WTC11 (cell line): ENCODE measurements around the gene CCDC93. TPM values are rescaled to one million over a fixed set of nuclear protein-coding genes. Genes with fewer than 3 reads are reported as not detected.

ENCODE experiments used
- ATAC-seq: fragments of 200-7000 bp; cut with Tn5 transposase; 2 replicates; pipeline ENCODE4 v1.10.0; 2021; ENCODE audit warnings: mild to moderate bottlenecking, moderate library complexity
- CTCF ChIA-PET: fragments of 300-600 bp; sonication (Branson Sonifier 250); formaldehyde crosslinking; loops from one replicate; lab custom pipeline; 2021; ENCODE audit warnings: antibody characterized with exemption; lab: Charles Lee
- POLR2A ChIA-PET: fragments of 350-600 bp; sonication (Branson Sonifier 250); formaldehyde crosslinking; loops from one replicate; lab custom pipeline; 2021; ENCODE audit warnings: antibody characterized with exemption; lab: Charles Lee
- DNase-seq: peaks from one replicate; pipeline ENCODE4 v3.0.0; 2021; ENCODE audit warnings: low spot score
- H3K27ac Mint-ChIP-seq: 2 replicates; pipeline ENCODE4 v1.8.0; 2021; ENCODE audit warnings: mixed read lengths
- H3K27me3 Mint-ChIP-seq: 2 replicates; pipeline ENCODE4 v1.8.0; 2021; ENCODE audit warnings: low read depth, mild to moderate bottlenecking, moderate library complexity, mixed read lengths
- H3K36me3 Mint-ChIP-seq: 2 replicates; pipeline ENCODE4 v1.8.0; 2021; ENCODE audit warnings: mixed read lengths
- H3K4me1 Mint-ChIP-seq: 2 replicates; pipeline ENCODE4 v1.8.0; 2022; ENCODE audit warnings: mixed read lengths
- H3K4me3 Mint-ChIP-seq: 2 replicates; pipeline ENCODE4 v1.8.0; 2021; ENCODE audit warnings: mild to moderate bottlenecking, moderate library complexity, mixed read lengths
- H3K9me3 Mint-ChIP-seq: 2 replicates; pipeline ENCODE4 v1.8.0; 2021; ENCODE audit warnings: mixed read lengths
- CBFB ChIP-seq: sonication (generic); formaldehyde crosslinking; IDR thresholded peaks from 2 replicates; pipeline ENCODE4 v1.8.1; 2022; ENCODE audit warnings: mild to moderate bottlenecking, low read depth, missing genetic modification reagents
- ELF4 ChIP-seq: sonication (generic); formaldehyde crosslinking; IDR thresholded peaks from 2 replicates; pipeline ENCODE4 v1.8.1; 2022; ENCODE audit warnings: low read depth, mild to moderate bottlenecking, moderate library complexity, missing genetic modification reagents
- ETV6 ChIP-seq: sonication (generic); formaldehyde crosslinking; IDR thresholded peaks from 2 replicates; pipeline ENCODE4 v1.8.1; 2022; ENCODE audit warnings: mild to moderate bottlenecking, missing genetic modification reagents
- JUN ChIP-seq: sonication (generic); formaldehyde crosslinking; IDR thresholded peaks from 2 replicates; pipeline ENCODE4 v1.8.0; 2023; ENCODE audit warnings: mild to moderate bottlenecking, missing genetic modification reagents
- NFYB ChIP-seq: sonication (generic); formaldehyde crosslinking; conservative IDR thresholded peaks from 2 replicates; pipeline ENCODE4 v1.8.0; 2022; ENCODE audit warnings: low read depth, missing genetic modification reagents
- PRRX2 ChIP-seq: fragments of 250-450 bp; sonication (Bioruptor Pico); IDR thresholded peaks from 2 replicates; pipeline ENCODE4 v1.8.0; 2021; ENCODE audit warnings: mild to moderate bottlenecking
- SOX15 ChIP-seq: fragments of 250-450 bp; sonication (Bioruptor Pico); IDR thresholded peaks from 2 replicates; pipeline ENCODE4 v1.9.0; 2021; ENCODE audit warnings: mild to moderate bottlenecking
- SP1 ChIP-seq: sonication (generic); formaldehyde crosslinking; conservative IDR thresholded peaks from 2 replicates; pipeline ENCODE4 v1.8.1; 2022; ENCODE audit warnings: missing genetic modification reagents
- TEAD1 ChIP-seq: sonication (generic); formaldehyde crosslinking; IDR thresholded peaks from 2 replicates; pipeline ENCODE4 v1.8.0; 2022; ENCODE audit warnings: mild to moderate bottlenecking, missing genetic modification reagents
- ZNF263 ChIP-seq: sonication (generic); formaldehyde crosslinking; IDR thresholded peaks from 2 replicates; pipeline ENCODE4 v1.8.1; 2022; ENCODE audit warnings: low read depth, mild to moderate bottlenecking, moderate library complexity, missing genetic modification reagents
- ZNF423 ChIP-seq: fragments of 250-450 bp; sonication (Bioruptor Pico); IDR thresholded peaks from 2 replicates; pipeline ENCODE4 v2.1.2; 2022; ENCODE audit warnings: mild to moderate bottlenecking, moderate library complexity
- total RNA-seq: library from RNA; stranded (reverse); gene quantifications from 3 replicates; pipeline ENCODE4 v1.2.3, GENCODE V29; 2021
- TF ChIP-seq, protein P1 (sequence below): fragments of 250-450 bp; sonication (Bioruptor Pico); IDR thresholded peaks from 2 replicates; pipeline ENCODE4 v1.9.0; 2021; ENCODE audit warnings: mild to moderate bottlenecking
- TF ChIP-seq, protein P2 (sequence below): sonication (generic); formaldehyde crosslinking; IDR thresholded peaks from 2 replicates; pipeline ENCODE4 v1.8.1; 2023; ENCODE audit warnings: mild to moderate bottlenecking, moderate library complexity, missing genetic modification reagents
- TF ChIP-seq, protein P3 (sequence below): sonication (generic); formaldehyde crosslinking; IDR thresholded peaks from 2 replicates; pipeline ENCODE4 v1.8.1; 2022; ENCODE audit warnings: mild to moderate bottlenecking, missing genetic modification reagents, moderate library complexity, borderline replicate concordance
- TF ChIP-seq, protein P4 (sequence below): sonication (generic); formaldehyde crosslinking; IDR thresholded peaks from 2 replicates; pipeline ENCODE4 v1.8.0; 2022; ENCODE audit warnings: missing genetic modification reagents
- TF ChIP-seq, protein P5 (sequence below): fragments of 250-450 bp; sonication (Bioruptor Pico); IDR thresholded peaks from 2 replicates; pipeline ENCODE4 v2.1.2; 2022; ENCODE audit warnings: mild to moderate bottlenecking, moderate library complexity
- TF ChIP-seq, protein P6 (sequence below): sonication (generic); formaldehyde crosslinking; IDR thresholded peaks from 2 replicates; pipeline ENCODE4 v1.8.0; 2023; ENCODE audit warnings: missing genetic modification reagents

Gene CCDC93
- total RNA-seq, 1 experiment from 2014 or later = 16.9 TPM

DNA sequence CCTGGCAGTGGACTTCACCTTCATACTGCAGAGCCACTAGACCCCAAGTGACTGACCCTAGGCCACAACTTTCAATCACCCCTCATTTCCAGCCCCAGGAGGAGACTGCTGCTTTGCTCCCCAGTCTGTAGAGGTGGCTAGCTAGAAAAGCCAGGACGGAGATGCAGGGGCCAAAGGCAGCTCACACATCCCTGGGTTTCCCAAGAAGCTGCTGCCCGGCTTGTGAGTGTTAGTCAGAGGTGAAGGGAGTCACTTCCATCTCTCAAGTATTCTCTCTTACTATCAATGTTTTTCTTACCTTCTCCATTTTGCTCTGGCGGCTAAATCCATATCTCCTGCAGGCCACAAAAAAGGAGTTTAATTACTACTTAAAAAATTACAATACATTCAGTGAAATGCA lies 36.2 kb downstream of the CCDC93 start:
- Mint-ChIP-seq H3K9me3 (no peaks in the 10 kb centered on the region), H3K27me3 (no peaks in the 10 kb centered on the region), H3K4me1 (peaks cover 17% of the 10 kb centered on the region), H3K36me3 (peaks cover 21% of the 10 kb centered on the region), H3K4me3 (no peak overlapping the region), H3K27ac (0 out of 2 replicates have a peak overlapping the region, but pooled peaks have one; percentile 37)
- POLR2A ChIA-PET = no interaction called here
- CTCF ChIA-PET = interaction anchor here (2.2 kb wide), 1 partner anchor 26 kb away, joined by 6 read pairs; no protein-coding TSS in a partner anchor
- no peak for ATAC-seq
- no peak for DNase-seq
- TF ChIP-seq SOX15 (CRISPR knock-in tag) (no peak), ELF4 (CRISPR knock-in tag) (no peak), JUN (CRISPR knock-in tag) (no peak), TEAD1 (no peak), SP1 (CRISPR knock-in tag) (no peak), PRRX2 (CRISPR knock-in tag) (no peak), ZNF423 (CRISPR knock-in tag) (no peak), ETV6 (CRISPR knock-in tag) (no peak)
- TF ChIP-seq, protein P1, sequence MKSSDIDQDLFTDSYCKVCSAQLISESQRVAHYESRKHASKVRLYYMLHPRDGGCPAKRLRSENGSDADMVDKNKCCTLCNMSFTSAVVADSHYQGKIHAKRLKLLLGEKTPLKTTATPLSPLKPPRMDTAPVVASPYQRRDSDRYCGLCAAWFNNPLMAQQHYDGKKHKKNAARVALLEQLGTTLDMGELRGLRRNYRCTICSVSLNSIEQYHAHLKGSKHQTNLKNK (CRISPR knock-in tag) = no peak
- TF ChIP-seq, protein P2, sequence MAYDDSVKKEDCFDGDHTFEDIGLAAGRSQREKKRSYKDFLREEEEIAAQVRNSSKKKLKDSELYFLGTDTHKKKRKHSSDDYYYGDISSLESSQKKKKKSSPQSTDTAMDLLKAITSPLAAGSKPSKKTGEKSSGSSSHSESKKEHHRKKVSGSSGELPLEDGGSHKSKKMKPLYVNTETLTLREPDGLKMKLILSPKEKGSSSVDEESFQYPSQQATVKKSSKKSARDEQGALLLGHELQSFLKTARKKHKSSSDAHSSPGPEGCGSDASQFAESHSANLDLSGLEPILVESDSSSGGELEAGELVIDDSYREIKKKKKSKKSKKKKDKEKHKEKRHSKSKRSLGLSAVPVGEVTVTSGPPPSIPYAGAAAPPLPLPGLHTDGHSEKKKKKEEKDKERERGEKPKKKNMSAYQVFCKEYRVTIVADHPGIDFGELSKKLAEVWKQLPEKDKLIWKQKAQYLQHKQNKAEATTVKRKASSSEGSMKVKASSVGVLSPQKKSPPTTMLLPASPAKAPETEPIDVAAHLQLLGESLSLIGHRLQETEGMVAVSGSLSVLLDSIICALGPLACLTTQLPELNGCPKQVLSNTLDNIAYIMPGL (CRISPR knock-in tag) = no peak
- TF ChIP-seq, protein P3, sequence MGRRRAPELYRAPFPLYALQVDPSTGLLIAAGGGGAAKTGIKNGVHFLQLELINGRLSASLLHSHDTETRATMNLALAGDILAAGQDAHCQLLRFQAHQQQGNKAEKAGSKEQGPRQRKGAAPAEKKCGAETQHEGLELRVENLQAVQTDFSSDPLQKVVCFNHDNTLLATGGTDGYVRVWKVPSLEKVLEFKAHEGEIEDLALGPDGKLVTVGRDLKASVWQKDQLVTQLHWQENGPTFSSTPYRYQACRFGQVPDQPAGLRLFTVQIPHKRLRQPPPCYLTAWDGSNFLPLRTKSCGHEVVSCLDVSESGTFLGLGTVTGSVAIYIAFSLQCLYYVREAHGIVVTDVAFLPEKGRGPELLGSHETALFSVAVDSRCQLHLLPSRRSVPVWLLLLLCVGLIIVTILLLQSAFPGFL (CRISPR knock-in tag) = no peak
- TF ChIP-seq, protein P4, sequence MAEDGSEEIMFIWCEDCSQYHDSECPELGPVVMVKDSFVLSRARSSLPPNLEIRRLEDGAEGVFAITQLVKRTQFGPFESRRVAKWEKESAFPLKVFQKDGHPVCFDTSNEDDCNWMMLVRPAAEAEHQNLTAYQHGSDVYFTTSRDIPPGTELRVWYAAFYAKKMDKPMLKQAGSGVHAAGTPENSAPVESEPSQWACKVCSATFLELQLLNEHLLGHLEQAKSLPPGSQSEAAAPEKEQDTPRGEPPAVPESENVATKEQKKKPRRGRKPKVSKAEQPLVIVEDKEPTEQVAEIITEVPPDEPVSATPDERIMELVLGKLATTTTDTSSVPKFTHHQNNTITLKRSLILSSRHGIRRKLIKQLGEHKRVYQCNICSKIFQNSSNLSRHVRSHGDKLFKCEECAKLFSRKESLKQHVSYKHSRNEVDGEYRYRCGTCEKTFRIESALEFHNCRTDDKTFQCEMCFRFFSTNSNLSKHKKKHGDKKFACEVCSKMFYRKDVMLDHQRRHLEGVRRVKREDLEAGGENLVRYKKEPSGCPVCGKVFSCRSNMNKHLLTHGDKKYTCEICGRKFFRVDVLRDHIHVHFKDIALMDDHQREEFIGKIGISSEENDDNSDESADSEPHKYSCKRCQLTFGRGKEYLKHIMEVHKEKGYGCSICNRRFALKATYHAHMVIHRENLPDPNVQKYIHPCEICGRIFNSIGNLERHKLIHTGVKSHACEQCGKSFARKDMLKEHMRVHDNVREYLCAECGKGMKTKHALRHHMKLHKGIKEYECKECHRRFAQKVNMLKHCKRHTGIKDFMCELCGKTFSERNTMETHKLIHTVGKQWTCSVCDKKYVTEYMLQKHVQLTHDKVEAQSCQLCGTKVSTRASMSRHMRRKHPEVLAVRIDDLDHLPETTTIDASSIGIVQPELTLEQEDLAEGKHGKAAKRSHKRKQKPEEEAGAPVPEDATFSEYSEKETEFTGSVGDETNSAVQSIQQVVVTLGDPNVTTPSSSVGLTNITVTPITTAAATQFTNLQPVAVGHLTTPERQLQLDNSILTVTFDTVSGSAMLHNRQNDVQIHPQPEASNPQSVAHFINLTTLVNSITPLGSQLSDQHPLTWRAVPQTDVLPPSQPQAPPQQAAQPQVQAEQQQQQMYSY = no peak
- TF ChIP-seq, protein P5, sequence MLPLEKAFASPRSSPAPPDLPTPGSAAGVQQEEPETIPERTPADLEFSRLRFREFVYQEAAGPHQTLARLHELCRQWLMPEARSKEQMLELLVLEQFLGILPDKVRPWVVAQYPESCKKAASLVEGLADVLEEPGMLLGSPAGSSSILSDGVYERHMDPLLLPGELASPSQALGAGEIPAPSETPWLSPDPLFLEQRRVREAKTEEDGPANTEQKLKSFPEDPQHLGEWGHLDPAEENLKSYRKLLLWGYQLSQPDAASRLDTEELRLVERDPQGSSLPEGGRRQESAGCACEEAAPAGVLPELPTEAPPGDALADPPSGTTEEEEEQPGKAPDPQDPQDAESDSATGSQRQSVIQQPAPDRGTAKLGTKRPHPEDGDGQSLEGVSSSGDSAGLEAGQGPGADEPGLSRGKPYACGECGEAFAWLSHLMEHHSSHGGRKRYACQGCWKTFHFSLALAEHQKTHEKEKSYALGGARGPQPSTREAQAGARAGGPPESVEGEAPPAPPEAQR (CRISPR knock-in tag) = no peak
- TF ChIP-seq, all 79 proteins: peak for 0

DNA sequence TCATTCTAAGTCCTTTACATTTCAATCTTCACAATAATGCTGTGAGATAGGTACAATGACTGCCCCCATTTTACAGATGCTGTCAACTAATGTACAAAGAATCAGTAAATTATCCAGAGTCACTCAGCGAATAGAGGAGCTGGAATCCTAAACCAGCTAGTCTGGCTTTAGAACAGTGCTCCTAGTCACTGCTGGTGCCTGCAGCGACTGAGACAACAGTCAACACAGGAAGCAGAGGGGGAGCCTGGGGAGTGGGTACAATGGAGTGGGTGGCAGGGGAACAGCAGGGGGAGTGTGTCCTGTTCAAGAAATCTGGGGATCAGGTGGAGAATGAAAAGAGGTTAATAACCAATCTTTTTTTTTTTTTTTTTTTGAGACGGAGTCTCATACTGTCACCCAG lies 37.3 kb downstream of the CCDC93 start:
- Mint-ChIP-seq H3K36me3 (peaks cover 30% of the 10 kb centered on the region), H3K27ac (peak overlapping the region; percentile 85; the same call in 1 of the 2 replicates), H3K4me3 (no peak overlapping the region), H3K9me3 (no peaks in the 10 kb centered on the region), H3K27me3 (no peaks in the 10 kb centered on the region), H3K4me1 (peaks cover 17% of the 10 kb centered on the region)
- TF ChIP-seq ZNF263 (CRISPR knock-in tag) = no peak
- TF ChIP-seq, protein P6, sequence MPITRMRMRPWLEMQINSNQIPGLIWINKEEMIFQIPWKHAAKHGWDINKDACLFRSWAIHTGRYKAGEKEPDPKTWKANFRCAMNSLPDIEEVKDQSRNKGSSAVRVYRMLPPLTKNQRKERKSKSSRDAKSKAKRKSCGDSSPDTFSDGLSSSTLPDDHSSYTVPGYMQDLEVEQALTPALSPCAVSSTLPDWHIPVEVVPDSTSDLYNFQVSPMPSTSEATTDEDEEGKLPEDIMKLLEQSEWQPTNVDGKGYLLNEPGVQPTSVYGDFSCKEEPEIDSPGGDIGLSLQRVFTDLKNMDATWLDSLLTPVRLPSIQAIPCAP = no peak
- no peak for TF ChIP-seq NFYB (CRISPR knock-in tag)
- TF ChIP-seq SOX15 (CRISPR knock-in tag) = no peak
- TF ChIP-seq, protein P5 (CRISPR knock-in tag) = no peak
- no peak for TF ChIP-seq JUN (CRISPR knock-in tag)
- TF ChIP-seq, protein P4 = no peak
- TF ChIP-seq CBFB = no peak
- ChIA-PET POLR2A (no interaction called here), CTCF (interaction anchor here (0.7 to 1.5 kb wide), 2 partner anchors 26 to 833 kb away, joined by 4 read pairs; no protein-coding TSS in a partner anchor)
- DNase-seq = no peak
- ATAC-seq = peak; percentile 60
